Endothelial cell (in vitro differentiated cells): ENCODE data around the gene NDUFS7. TPM values are rescaled to one million over a fixed set of nuclear protein-coding genes. Genes with fewer than 3 reads are reported as not detected.

Experiments
- DNase-seq: peaks from one replicate; pipeline ENCODE4 v3.0.0; 2021; ENCODE audit warnings: low spot score
- H3K27ac Mint-ChIP-seq: one replicate; pipeline ENCODE4 v1.8.0; 2021; ENCODE audit warnings: mixed read lengths, inconsistent platforms; ENCODE audit not compliant: unreplicated experiment
- H3K27me3 Mint-ChIP-seq: one replicate; pipeline ENCODE4 v1.8.0; 2021; ENCODE audit warnings: mild to moderate bottlenecking, moderate library complexity, mixed read lengths, inconsistent platforms; ENCODE audit not compliant: unreplicated experiment
- H3K36me3 Mint-ChIP-seq: one replicate; pipeline ENCODE4 v1.8.0; 2021; ENCODE audit warnings: mild to moderate bottlenecking, low read depth, mixed read lengths, inconsistent platforms; ENCODE audit not compliant: unreplicated experiment
- H3K4me1 Mint-ChIP-seq: one replicate; pipeline ENCODE4 v1.8.0; 2021; ENCODE audit warnings: mild to moderate bottlenecking, mixed read lengths, inconsistent platforms; ENCODE audit not compliant: unreplicated experiment
- H3K4me3 Mint-ChIP-seq: one replicate; pipeline ENCODE4 v1.8.0; 2021; ENCODE audit warnings: mild to moderate bottlenecking, mixed read lengths, inconsistent platforms; ENCODE audit not compliant: unreplicated experiment
- H3K9me3 Mint-ChIP-seq: one replicate; pipeline ENCODE4 v1.8.0; 2021; ENCODE audit warnings: mixed read lengths, inconsistent platforms; ENCODE audit not compliant: unreplicated experiment
- CTCF ChIP-seq: fragments of 200-600 bp; sonication (generic); IDR thresholded peaks from one replicate; pipeline ENCODE4 v1.5.0; 2021; ENCODE audit warnings: antibody characterized with exemption; ENCODE audit not compliant: unreplicated experiment
- total RNA-seq: library from RNA; stranded (reverse); fragmentation: NEBNext Ultra II Directional; extraction: Animal tissue kit (Norgen Biotek cat#: 25700); gene quantifications from one replicate; pipeline ENCODE4 v1.2.1, GENCODE V29; 2021; ENCODE audit not compliant: unreplicated experiment

Gene NDUFS7
- total RNA-seq, 1 donor from 2014 or later: 84.0 TPM

GRCh38 chr19:1392939-1393530 is 9.3 kb downstream of the NDUFS7 start:
- Mint-ChIP-seq H3K4me3 (no peak overlapping the region), H3K36me3 (peaks cover 17% of the 10 kb centered on the region), H3K9me3 (no peaks in the 10 kb centered on the region), H3K27ac (no peak overlapping the region), H3K4me1 (peaks cover 2% of the 10 kb centered on the region), H3K27me3 (peaks cover 9% of the 10 kb centered on the region)
- no peak for TF ChIP-seq CTCF
- DNase-seq: no peak

GRCh38 chr19:1393841-1394240 is 10.1 kb downstream of the NDUFS7 start:
- H3K4me3 Mint-ChIP-seq: no peak overlapping the region
- H3K27ac Mint-ChIP-seq: no peak overlapping the region
- TF ChIP-seq CTCF: no peak
- H3K36me3 Mint-ChIP-seq: peaks cover 16% of the 10 kb centered on the region
- peaks cover 11% of the 10 kb centered on the region for H3K27me3 Mint-ChIP-seq
- no peak for DNase-seq
- H3K9me3 Mint-ChIP-seq: no peaks in the 10 kb centered on the region
- H3K4me1 Mint-ChIP-seq: peaks cover 2% of the 10 kb centered on the region

- no peak for DNase-seq
- Mint-ChIP-seq H3K27ac (no peak overlapping the region), H3K4me1 (peaks cover 1% of the 10 kb centered on the region), H3K27me3 (peaks cover 12% of the 10 kb centered on the region), H3K9me3 (no peaks in the 10 kb centered on the region), H3K4me3 (no peak overlapping the region), H3K36me3 (peaks cover 11% of the 10 kb centered on the region)
- no peak for TF ChIP-seq CTCF
These were observed 10.8 kb downstream of the NDUFS7 start for GRCh38 chr19:1394252-1395193.

- Mint-ChIP-seq H3K4me3 (no peak overlapping the region), H3K27ac (no peak overlapping the region), H3K36me3 (peaks cover 9% of the 10 kb centered on the region), H3K27me3 (peaks cover 14% of the 10 kb centered on the region), H3K9me3 (no peaks in the 10 kb centered on the region), H3K4me1 (no peaks in the 10 kb centered on the region)
- DNase-seq: no peak
- TF ChIP-seq CTCF: no peak
These were observed 11.7 kb downstream of the NDUFS7 start for GRCh38 chr19:1395194-1396018.
